CMK (cell line): ENCODE measurements around the gene STRIP1.

Experiments
- DNase-seq: peaks from one replicate; pipeline ENCODE4 v3.0.0-alpha.2; 2010; ENCODE audit warnings: low read depth

Gene STRIP1

DNA sequence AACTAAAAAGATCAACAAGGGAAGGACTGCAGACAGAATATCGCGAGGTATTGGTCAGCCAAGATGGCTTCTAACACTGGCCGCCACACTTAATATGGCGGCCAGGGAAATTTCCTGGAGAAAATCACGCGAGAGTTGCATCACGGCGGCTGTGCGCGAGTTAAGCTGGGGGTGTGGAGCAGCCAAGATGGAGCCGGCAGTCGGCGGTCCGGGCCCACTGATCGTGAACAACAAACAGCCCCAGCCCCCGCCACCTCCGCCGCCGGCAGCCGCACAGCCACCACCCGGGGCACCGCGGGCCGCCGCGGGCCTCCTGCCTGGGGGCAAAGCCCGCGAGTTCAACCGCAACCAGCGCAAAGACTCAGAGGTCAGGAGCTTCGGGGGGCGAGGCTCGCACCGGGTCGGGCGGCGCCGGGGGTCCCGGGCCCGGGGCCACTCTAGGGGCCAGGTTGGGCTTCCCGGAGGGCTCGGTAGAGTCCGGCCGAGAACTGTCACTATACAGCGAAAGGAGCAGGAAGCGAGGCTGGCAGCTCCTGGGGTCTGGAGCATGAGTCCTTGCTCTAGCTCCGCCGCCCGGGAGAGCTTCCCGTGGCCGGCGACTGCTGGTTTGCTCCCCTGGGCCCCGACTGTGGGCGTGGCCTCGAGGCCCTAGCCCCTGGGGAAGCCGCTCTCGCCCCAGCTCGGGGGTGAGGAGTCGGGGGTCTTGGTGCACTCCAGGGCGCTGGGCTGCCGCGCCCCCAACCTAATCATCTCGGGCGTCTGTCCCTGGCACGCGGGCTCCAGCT is at the start of gene STRIP1:
TSS of gene STRIP1 (plus strand) at position 174 of the 785 bp plus-strand sequence. CDS start at position 188, 14 bp downstream.
- DNase-seq: peak; percentile 82

DNA sequence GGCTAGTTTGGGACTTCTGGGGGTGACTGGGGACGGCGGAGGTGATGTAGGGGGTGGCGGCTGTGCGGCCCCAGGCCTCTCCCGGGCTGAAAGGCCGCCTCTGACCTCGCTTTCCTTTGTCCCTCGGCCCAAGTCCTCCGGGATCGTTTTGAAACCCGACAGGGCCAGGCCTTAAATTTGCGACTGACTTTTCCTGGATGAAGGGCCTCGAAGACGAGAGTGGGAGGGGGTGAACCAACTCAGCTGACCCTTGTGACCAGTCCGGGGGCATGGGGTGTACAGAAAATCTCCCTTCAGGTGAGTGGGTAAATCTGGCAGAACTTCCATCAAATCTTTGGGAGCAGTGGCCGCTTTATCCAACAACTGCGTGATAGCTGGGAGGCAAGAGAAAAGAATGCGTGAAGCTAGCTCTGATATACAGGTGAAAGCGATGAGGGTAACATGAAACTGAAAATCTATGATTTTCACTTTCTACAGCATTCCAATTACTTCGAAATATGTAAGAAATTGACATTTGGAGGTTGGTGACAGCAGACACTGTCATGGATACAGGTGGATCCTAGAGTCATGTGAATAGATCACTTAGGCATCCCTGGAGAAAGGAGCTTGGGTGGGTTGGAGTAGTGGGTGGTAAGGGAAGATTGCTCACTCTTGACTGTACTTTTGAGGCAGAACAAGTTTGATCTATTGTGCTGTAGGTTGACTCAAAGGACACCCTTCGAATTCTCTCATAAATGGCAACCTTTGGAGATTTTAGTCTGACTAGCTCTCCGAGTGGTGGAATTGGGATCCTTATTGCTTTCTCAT is 49.0 kb upstream of the STRIP1 start:
- DNase-seq: no peak

GRCh38 chr1:109986054-109986444 is 48.4 kb upstream of the STRIP1 start:
- no peak for DNase-seq

- DNase-seq: no peak
Observed at GRCh38 chr1:109988349-109988914, 46.0 kb upstream of the STRIP1 start.

DNA sequence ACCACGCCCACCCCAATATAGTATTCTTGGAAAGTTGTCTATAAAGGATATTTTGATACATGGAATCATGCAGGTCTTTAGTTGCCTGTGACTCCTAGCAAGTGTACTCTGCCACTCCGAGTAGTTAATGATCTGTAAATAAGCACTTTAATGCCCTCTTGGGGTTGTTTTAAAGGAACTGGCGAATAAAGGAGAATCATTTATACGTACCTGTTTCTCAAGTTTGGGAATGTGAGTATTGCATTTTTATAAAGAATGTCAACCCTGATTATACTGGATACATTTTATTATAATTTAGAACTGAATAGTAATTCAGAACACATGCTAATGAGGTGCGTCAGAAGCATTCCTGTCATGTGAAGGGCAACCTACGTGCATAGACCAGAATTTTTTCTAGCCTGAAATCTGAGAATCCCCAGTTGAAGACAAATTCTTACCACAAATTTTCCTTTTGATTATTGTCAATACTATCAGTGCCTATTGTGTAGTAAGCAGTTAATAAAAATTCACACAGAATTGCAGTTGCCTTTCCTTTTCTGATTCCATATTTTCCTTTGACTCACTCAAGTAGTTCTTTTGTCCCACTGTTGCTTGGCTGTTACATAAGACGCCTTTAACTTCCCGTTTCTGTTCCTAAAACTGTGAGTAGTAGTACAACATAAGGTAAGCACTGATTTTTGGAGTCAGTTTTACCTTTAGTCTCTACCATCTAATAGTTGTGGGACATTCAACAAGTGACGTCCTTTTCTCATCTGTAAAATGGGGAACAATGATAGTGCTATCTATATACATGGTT is 44.7 kb upstream of the STRIP1 start:
- DNase-seq: no peak

DNA sequence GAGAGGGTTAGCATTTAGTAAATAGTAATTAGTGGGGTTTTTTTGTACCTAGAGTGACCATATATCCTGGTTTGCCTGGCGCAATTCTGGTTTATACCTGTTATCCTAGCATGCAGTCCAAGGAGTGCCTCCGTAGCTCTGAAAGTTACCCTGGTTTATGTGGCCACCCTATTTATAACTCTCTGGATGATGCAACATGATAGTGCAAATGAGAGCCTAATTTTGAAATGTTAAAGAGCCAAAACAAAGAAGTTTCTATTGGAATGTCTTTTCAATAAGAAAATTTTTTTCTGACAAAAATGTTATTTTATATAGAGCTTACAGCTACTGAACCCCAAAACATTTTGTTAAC is 44.1 kb upstream of the STRIP1 start:
- no peak for DNase-seq

DNA sequence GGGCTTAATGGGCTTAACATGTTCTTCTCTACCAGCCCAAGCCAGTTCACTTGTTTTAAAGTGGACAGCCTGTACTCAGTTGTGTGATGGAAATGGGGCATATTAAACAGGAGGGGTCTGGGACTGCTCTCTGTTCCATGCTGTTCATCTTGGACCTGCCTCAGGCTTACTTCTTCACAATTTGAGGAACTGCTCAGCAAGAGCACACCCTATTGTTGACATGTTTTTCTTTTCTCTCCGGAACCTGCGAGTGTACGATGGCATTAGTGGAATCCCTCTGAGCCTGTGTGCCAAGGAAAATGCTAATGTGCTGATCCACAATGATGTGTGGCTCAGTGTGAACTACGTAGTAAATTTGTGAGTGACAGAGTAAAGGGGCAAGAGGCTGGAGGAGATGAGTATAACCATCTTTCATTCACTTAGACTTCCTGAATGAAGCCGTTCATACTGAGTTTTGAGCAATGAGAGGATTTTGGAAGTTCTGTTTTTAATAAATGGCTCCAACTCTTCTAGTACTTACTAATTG is 43.0 kb upstream of the STRIP1 start:
- DNase-seq: no peak

- no peak for DNase-seq
Observed at GRCh38 chr1:109993885-109994284, 40.5 kb upstream of the STRIP1 start.

DNA sequence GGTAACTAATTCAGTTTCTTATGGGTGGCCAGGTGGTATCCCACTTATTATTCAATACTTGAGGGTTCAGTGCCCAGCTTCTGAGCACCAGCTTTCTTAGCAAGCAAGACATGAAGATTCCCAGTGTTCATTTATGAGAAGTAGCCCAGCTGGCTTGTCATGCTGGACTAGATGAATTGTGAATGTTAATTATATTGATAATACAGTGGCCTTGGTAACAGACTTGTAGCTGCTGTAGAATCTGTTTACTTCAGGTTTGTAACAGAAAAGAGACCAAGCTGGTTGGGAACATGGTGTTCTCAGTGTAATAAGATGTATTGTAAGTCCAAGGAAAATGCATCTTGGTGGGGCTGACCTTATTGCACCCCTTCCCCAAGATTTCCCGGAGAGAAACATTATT is 39.8 kb upstream of the STRIP1 start:
- DNase-seq: no peak

DNA sequence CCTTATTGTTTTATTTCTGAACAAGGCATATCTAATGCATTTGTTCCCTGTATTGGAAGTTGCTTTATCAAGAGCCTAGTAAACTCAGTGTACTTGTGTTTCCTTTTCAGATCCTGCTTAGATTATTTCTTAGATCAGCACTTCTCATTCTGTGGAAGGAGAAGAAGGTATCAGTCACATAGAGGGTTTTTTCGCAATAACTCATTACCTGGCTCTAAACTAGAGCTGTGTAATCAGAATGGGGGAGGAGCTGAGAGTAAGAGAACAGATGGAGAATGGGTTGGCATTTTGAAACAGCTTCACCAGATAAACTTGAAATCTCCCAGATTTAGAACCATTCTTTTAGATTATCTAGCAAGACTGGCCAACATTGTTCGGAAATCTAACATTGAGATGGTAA is 38.9 kb upstream of the STRIP1 start:
- no peak for DNase-seq

DNA sequence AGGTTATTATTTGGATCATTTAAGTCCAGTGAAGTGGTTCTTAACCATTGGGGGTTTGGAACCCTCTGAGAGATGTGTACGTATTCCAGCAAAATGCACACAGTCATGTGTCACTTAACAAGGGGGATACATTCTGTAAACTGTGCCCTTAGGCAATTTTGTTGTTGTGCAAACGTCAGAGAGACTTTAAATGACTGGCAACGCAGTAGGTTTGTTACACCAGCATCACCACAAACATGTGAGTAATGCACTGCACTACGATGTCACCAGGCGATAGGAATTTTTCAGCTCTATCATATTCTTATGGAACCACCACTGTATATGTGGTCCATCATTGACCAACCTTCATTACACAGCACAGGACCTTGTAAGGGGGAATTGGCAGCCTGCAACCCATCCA is 37.9 kb upstream of the STRIP1 start:
- no peak for DNase-seq

- DNase-seq: no peak
Observed at GRCh38 chr1:109997204-109997866, 37.1 kb upstream of the STRIP1 start.

DNA sequence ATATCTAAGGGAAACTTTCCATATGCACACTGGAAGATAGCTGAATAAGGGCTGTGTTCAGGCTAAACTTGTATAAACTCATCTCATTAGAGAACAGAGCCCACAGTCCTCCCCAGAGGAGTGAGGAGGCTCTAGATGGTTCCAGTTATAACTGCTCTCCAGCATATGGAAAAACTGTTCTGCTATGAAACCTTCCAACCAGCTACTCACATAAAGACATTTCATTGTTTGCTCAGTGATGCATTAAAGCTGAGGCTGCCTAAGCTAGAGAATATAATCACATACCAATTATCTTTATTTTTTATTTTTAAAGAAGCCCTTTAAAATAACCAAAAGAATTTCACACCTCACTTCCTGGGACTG is 36.6 kb upstream of the STRIP1 start:
- DNase-seq: no peak

GRCh38 chr1:110002695-110003094 is 31.7 kb upstream of the STRIP1 start:
- no peak for DNase-seq

GRCh38 chr1:110003747-110004428 is 30.5 kb upstream of the STRIP1 start:
- peak; percentile 24 for DNase-seq

GRCh38 chr1:110004583-110004982 is 29.8 kb upstream of the STRIP1 start:
- no peak for DNase-seq

GRCh38 chr1:110005971-110006370 is 28.5 kb upstream of the STRIP1 start:
- no peak for DNase-seq

GRCh38 chr1:110006516-110006915 is 27.9 kb upstream of the STRIP1 start:
- no peak for DNase-seq

DNA sequence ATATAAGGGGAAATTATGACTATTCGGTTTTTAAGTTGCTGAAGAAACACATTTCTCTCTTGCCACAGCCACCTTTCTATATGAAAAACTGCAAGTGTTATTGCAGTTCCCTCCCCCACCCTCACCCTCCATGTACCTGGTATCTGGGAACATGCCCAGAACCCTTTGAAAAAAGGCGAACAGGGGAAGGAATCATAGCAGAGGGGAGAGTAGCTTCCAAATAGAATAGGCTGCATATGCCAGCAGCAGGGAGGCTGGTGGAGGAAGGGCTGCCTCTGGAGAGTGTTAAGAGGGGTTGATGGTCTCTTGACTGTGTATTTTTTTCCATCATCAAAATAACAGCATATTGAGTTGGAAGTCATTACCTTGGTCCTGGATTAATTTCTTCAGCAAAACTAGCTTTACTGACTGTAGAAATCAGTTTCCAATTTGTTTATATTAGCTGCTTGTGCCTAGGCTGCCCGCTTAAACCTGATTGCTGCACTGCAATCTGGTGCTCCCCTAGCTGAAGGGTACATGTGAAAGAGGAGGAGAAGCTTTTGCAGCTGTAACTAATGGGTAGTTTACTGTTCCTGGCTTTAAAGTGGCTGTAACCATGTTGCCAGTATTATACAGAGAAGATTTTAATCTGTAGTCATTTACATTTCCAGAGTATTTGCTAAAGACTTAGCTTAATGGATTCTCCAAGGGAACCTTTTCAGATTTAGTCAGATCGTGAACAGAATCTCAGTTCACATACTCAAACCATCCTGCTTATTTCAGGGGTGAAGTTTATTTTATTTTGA is 27.2 kb upstream of the STRIP1 start:
- DNase-seq: no peak

DNA sequence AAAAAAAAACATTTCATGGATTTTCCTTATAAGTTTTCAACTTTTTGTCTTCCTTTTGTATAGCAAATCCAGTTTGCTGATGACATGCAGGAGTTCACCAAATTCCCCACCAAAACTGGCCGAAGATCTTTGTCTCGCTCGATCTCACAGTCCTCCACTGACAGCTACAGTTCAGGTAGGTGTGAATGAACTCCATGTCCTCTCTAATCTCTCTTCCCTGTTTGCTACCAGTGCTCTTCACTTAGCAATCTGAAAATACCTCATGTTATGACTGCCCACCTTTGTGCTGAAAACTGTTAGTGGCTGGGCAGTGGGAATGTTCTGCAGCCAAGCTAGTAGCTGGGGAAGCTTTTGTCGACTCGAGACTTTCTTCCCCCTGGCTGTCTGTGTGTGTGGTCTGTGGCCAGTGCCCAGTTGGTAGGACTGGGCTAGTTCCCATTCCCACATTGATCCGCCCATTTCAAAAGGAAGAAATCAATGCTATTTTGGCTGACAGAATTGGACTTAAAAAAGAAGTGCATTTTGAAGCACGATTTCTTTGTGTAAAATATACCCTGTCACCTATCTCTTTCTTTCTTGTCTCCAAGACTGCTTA is 25.4 kb upstream of the STRIP1 start:
- no peak for DNase-seq
